HepG2 (cell line): ENCODE results near the gene MEF2D.

ENCODE experiments used
- HDAC2 ChIP-seq: sonication (generic); formaldehyde crosslinking; IDR thresholded peaks from 2 replicates; pipeline ENCODE4 v1.4.0; 2020; ENCODE audit warnings: missing genetic modification reagents
- MAFG ChIP-seq: sonication (generic); formaldehyde crosslinking; IDR thresholded peaks from 2 replicates; pipeline ENCODE4 v1.5.1; 2020; ENCODE audit warnings: mild to moderate bottlenecking, missing genetic modification reagents
- POLR2AphosphoS2 ChIP-seq: IDR thresholded peaks from 2 replicates; pipeline ENCODE4 v1.6.1; 2011; ENCODE audit warnings: low read depth, low read length, improper control_type of control experiment
- RFX5 ChIP-seq: IDR thresholded peaks from 2 replicates; pipeline ENCODE4 v1.6.1; 2011; ENCODE audit warnings: low read depth, low read length, improper control_type of control experiment
- ZNF333 ChIP-seq: sonication (generic); formaldehyde crosslinking; IDR thresholded peaks from 2 replicates; pipeline ENCODE4 v1.4.0; 2020; ENCODE audit warnings: mild to moderate bottlenecking, missing genetic modification reagents, borderline replicate concordance
- ZNF556 ChIP-seq: sonication (generic); formaldehyde crosslinking; IDR thresholded peaks from 2 replicates; pipeline ENCODE4 v1.4.0; 2020; ENCODE audit warnings: mild to moderate bottlenecking, missing genetic modification reagents, borderline replicate concordance
- ZNF614 ChIP-seq: IDR thresholded peaks from 2 replicates; pipeline ENCODE4 v1.6.1; 2018; ENCODE audit warnings: missing biosample characterization, missing genetic modification reagents, inconsistent platforms, borderline replicate concordance
- ZZZ3 ChIP-seq: sonication (generic); formaldehyde crosslinking; IDR thresholded peaks from 2 replicates; pipeline ENCODE4 v1.4.0; 2020; ENCODE audit warnings: missing genetic modification reagents, mild to moderate bottlenecking, borderline replicate concordance
- TF ChIP-seq, protein P1 (sequence below): sonication (generic); formaldehyde crosslinking; IDR thresholded peaks from 2 replicates; pipeline ENCODE4 v1.4.0; 2020; ENCODE audit warnings: low read depth, mild to moderate bottlenecking, missing genetic modification reagents
- TF ChIP-seq, protein P2 (sequence below): sonication (generic); formaldehyde crosslinking; IDR thresholded peaks from 2 replicates; pipeline ENCODE4 v1.4.0; 2020; ENCODE audit warnings: mild to moderate bottlenecking, missing genetic modification reagents
- TF ChIP-seq, protein P3 (sequence below): sonication (generic); formaldehyde crosslinking; IDR thresholded peaks from 2 replicates; pipeline ENCODE4 v1.4.0; 2020; ENCODE audit warnings: missing genetic modification reagents, borderline replicate concordance

DNA sequence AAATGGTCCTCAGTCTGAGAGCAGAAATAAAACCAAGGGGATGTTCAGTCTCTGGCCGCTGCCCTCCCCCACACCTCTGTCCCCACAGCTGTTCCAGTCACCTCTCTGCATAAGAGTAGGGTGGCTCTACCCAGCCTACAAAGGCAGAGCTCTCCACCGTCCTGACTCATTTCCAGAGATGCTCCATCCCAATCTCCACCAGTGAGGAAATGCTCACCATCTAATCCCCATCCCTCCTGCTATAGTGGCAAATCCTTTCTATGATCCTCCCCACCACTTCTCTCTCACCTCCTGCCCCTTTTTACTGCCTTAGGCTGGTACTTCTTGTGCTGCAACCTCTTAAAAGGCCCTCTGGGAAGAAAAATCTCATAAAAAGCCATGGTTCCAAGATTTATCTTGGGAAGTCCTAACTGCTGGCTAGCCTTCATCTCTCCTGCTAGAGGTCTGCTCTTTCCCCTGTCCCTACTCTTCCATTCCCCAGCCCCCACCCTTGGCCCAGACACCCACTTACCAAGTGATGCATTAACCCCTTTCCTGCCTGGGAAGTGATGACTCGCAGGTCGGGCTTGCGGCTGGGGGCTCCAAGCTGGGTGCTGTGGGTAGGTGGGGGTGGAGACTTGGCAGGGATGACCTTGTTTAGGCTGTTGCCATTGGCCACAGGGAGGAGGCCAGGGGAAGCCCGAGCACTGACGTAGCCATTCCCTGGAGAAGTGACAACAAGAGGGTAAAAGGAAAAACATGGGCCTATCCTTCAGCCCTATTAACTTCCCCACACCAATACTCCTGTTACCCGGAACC lies 23.9 kb downstream of the MEF2D start:
- TF ChIP-seq, protein P1, sequence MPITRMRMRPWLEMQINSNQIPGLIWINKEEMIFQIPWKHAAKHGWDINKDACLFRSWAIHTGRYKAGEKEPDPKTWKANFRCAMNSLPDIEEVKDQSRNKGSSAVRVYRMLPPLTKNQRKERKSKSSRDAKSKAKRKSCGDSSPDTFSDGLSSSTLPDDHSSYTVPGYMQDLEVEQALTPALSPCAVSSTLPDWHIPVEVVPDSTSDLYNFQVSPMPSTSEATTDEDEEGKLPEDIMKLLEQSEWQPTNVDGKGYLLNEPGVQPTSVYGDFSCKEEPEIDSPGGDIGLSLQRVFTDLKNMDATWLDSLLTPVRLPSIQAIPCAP (CRISPR knock-in tag) = no peak
- no peak for TF ChIP-seq HDAC2 (CRISPR knock-in tag)
- TF ChIP-seq RFX5 = no peak
- no peak for TF ChIP-seq ZZZ3 (CRISPR knock-in tag)
- TF ChIP-seq ZNF614 (CRISPR knock-in tag) = no peak
- TF ChIP-seq, protein P2, sequence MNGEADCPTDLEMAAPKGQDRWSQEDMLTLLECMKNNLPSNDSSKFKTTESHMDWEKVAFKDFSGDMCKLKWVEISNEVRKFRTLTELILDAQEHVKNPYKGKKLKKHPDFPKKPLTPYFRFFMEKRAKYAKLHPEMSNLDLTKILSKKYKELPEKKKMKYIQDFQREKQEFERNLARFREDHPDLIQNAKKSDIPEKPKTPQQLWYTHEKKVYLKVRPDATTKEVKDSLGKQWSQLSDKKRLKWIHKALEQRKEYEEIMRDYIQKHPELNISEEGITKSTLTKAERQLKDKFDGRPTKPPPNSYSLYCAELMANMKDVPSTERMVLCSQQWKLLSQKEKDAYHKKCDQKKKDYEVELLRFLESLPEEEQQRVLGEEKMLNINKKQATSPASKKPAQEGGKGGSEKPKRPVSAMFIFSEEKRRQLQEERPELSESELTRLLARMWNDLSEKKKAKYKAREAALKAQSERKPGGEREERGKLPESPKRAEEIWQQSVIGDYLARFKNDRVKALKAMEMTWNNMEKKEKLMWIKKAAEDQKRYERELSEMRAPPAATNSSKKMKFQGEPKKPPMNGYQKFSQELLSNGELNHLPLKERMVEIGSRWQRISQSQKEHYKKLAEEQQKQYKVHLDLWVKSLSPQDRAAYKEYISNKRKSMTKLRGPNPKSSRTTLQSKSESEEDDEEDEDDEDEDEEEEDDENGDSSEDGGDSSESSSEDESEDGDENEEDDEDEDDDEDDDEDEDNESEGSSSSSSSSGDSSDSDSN (CRISPR knock-in tag) = no peak
- TF ChIP-seq ZNF333 = no peak
- TF ChIP-seq MAFG (CRISPR knock-in tag) = no peak
- no peak for TF ChIP-seq ZNF556 (CRISPR knock-in tag)
- TF ChIP-seq POLR2AphosphoS2 = no peak
- TF ChIP-seq, protein P3, sequence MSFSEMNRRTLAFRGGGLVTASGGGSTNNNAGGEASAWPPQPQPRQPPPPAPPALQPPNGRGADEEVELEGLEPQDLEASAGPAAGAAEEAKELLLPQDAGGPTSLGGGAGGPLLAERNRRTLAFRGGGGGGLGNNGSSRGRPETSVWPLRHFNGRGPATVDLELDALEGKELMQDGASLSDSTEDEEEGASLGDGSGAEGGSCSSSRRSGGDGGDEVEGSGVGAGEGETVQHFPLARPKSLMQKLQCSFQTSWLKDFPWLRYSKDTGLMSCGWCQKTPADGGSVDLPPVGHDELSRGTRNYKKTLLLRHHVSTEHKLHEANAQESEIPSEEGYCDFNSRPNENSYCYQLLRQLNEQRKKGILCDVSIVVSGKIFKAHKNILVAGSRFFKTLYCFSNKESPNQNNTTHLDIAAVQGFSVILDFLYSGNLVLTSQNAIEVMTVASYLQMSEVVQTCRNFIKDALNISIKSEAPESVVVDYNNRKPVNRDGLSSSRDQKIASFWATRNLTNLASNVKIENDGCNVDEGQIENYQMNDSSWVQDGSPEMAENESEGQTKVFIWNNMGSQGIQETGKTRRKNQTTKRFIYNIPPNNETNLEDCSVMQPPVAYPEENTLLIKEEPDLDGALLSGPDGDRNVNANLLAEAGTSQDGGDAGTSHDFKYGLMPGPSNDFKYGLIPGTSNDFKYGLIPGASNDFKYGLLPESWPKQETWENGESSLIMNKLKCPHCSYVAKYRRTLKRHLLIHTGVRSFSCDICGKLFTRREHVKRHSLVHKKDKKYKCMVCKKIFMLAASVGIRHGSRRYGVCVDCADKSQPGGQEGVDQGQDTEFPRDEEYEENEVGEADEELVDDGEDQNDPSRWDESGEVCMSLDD (CRISPR knock-in tag) = no peak
